ENCODE results near the gene JCAD. TPM values are rescaled to one million over a fixed set of nuclear protein-coding genes. Genes with fewer than 3 reads are reported as not detected.

Gene JCAD
- total and polyA plus RNA-seq, 10 of the 15 experiments (the other 5 are each of a cell fraction or from before 2014, with no cell fraction given) = 0.28 TPM; not detected in 9

- Histone ChIP-seq H3K36me3 (ENCODE audit: control insufficient read depth in 2 of 2, insufficient read depth in 2 of 2, low read length in 1 of 2) (no peaks in the 10 kb centered on the region), H3K4me3 (no peak overlapping the region), H3K27ac (ENCODE audit: control insufficient read depth, insufficient read depth) (no peak overlapping the region), H3K4me2 (ENCODE audit: control insufficient read depth, insufficient read depth) (no peak overlapping the region), H2AFZ (ENCODE audit: control insufficient read depth, low read depth, low read length) (no peak overlapping the region), H3K27me3 (replicated peaks in 1 of 2; ENCODE audit: control insufficient read depth in 2 of 2, insufficient read depth in 2 of 2, low read length in 1 of 2) (peaks cover 5 to 8% of the 10 kb centered on the region in 2 experiments; a peak in 3 of 4 replicates), H3K4me1 (ENCODE audit: control insufficient read depth, insufficient read depth, low read length) (no peaks in the 10 kb centered on the region), H3K79me2 (ENCODE audit: control insufficient read depth, insufficient read depth, low read length) (no peaks in the 10 kb centered on the region), H3K9me3 (replicated peaks; ENCODE audit: control insufficient read depth, insufficient read depth, low read length) (no peaks in the 10 kb centered on the region), H3K9ac (ENCODE audit: control insufficient read depth, insufficient read depth, low read length) (no peak overlapping the region), H4K20me1 (ENCODE audit: control insufficient read depth, insufficient read depth) (no peaks in the 10 kb centered on the region)
- in situ Hi-C loops (cut with MboI) = no loop called here
- CTCF ChIA-PET = no interaction called here
- FAIRE-seq = no peak
- 9% methylated on average over 3 of the region's 3 CpGs for WGBS (ENCODE audit: insufficient coverage, insufficient replicate concordance, low lambda C conversion rate, missing lambda C conversion rate)
- no peak for DNase-seq (ENCODE audit: low read depth, low spot score)
- SMC1A ChIA-PET (ENCODE audit: uncharacterized antibody, unreplicated experiment) = no interaction called here
- RAD21 ChIA-PET (ENCODE audit: unreplicated experiment) = no interaction called here
- intact Hi-C loops (cut with micrococcal nuclease; ENCODE audit: unreplicated experiment) = no loop called here
- no TSS peak for BruUV-seq (replicated peaks)
- POLR2A ChIA-PET = no interaction called here
- ATAC-seq = no peak
- TF ChIP-seq, protein P1, sequence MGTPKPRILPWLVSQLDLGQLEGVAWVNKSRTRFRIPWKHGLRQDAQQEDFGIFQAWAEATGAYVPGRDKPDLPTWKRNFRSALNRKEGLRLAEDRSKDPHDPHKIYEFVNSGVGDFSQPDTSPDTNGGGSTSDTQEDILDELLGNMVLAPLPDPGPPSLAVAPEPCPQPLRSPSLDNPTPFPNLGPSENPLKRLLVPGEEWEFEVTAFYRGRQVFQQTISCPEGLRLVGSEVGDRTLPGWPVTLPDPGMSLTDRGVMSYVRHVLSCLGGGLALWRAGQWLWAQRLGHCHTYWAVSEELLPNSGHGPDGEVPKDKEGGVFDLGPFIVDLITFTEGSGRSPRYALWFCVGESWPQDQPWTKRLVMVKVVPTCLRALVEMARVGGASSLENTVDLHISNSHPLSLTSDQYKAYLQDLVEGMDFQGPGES (IDR thresholded peaks at IDR 0.05) = no peak
- TF ChIP-seq SUZ12 (IDR thresholded peaks at IDR 0.05; ENCODE audit: unreplicated experiment) = no peak
- no peak for TF ChIP-seq NRF1 (conservative IDR thresholded peaks at IDR 0.05; ENCODE audit: low read depth, low read length)
- TF ChIP-seq TAF1 (IDR thresholded peaks at IDR 0.05; ENCODE audit: borderline replicate concordance, low read depth, low read length) = no peak
- no peak for TF ChIP-seq CHD4 (IDR thresholded peaks at IDR 0.05)
- no peak for TF ChIP-seq IKZF2 (IDR thresholded peaks at IDR 0.05)
- no peak for TF ChIP-seq ELK1 (IDR thresholded peaks at IDR 0.05; ENCODE audit: low read depth, low read length)
- TF ChIP-seq, protein P2, sequence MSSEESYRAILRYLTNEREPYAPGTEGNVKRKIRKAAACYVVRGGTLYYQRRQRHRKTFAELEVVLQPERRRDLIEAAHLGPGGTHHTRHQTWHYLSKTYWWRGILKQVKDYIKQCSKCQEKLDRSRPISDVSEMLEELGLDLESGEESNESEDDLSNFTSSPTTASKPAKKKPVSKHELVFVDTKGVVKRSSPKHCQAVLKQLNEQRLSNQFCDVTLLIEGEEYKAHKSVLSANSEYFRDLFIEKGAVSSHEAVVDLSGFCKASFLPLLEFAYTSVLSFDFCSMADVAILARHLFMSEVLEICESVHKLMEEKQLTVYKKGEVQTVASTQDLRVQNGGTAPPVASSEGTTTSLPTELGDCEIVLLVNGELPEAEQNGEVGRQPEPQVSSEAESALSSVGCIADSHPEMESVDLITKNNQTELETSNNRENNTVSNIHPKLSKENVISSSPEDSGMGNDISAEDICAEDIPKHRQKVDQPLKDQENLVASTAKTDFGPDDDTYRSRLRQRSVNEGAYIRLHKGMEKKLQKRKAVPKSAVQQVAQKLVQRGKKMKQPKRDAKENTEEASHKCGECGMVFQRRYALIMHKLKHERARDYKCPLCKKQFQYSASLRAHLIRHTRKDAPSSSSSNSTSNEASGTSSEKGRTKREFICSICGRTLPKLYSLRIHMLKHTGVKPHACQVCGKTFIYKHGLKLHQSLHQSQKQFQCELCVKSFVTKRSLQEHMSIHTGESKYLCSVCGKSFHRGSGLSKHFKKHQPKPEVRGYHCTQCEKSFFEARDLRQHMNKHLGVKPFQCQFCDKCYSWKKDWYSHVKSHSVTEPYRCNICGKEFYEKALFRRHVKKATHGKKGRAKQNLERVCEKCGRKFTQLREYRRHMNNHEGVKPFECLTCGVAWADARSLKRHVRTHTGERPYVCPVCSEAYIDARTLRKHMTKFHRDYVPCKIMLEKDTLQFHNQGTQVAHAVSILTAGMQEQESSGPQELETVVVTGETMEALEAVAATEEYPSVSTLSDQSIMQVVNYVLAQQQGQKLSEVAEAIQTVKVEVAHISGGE (CRISPR knock-in tag; IDR thresholded peaks at IDR 0.05) = no peak
- no peak for TF ChIP-seq CTCF (IDR thresholded peaks at IDR 0.05 in 2 of 3, conservative IDR thresholded peaks at IDR 0.05 in 1 of 3; ENCODE audit: control insufficient read depth in 2 of 3, extremely low read depth in 1 of 3, insufficient read depth in 1 of 3, low read depth in 3 of 3, low read length in 3 of 3)
- TF ChIP-seq, protein P3, sequence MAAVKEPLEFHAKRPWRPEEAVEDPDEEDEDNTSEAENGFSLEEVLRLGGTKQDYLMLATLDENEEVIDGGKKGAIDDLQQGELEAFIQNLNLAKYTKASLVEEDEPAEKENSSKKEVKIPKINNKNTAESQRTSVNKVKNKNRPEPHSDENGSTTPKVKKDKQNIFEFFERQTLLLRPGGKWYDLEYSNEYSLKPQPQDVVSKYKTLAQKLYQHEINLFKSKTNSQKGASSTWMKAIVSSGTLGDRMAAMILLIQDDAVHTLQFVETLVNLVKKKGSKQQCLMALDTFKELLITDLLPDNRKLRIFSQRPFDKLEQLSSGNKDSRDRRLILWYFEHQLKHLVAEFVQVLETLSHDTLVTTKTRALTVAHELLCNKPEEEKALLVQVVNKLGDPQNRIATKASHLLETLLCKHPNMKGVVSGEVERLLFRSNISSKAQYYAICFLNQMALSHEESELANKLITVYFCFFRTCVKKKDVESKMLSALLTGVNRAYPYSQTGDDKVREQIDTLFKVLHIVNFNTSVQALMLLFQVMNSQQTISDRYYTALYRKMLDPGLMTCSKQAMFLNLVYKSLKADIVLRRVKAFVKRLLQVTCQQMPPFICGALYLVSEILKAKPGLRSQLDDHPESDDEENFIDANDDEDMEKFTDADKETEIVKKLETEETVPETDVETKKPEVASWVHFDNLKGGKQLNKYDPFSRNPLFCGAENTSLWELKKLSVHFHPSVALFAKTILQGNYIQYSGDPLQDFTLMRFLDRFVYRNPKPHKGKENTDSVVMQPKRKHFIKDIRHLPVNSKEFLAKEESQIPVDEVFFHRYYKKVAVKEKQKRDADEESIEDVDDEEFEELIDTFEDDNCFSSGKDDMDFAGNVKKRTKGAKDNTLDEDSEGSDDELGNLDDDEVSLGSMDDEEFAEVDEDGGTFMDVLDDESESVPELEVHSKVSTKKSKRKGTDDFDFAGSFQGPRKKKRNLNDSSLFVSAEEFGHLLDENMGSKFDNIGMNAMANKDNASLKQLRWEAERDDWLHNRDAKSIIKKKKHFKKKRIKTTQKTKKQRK (IDR thresholded peaks at IDR 0.05; ENCODE audit: low read depth, low read length) = no peak
- no peak for TF ChIP-seq RAD21 (IDR thresholded peaks at IDR 0.05; ENCODE audit: insufficient read depth, low read depth, low read length)
- no peak for TF ChIP-seq SRF (IDR thresholded peaks at IDR 0.05; ENCODE audit: low read depth in 2 of 2, low read length in 2 of 2)
- no peak for TF ChIP-seq BMI1 (IDR thresholded peaks at IDR 0.05; ENCODE audit: borderline replicate concordance)
- no peak for TF ChIP-seq RUNX3 (IDR thresholded peaks at IDR 0.05; ENCODE audit: low read length)
These were observed 3.7 kb upstream of the JCAD start for GRCh38 chr10:30063099-30063498.

All from GM12878 (cell line).